Measurements from ENCODE around the gene ALPG. TPM values are rescaled to one million over a fixed set of nuclear protein-coding genes. Genes with fewer than 3 reads are reported as not detected.
"Not testable (repeated sequence)": the region's sequence is repeated elsewhere in the genome, so short reads cannot be mapped to it uniquely, and the experiment has no call there.

Gene ALPG
- total RNA-seq, 4 donors from 2014 or later: not detected

GRCh38 chr2:232421189-232421785, 14.6 kb downstream of the ALPG start:
- H3K9me3 ChIP-seq: no peaks in the 10 kb centered on the region
- ATAC-seq (no peak), DNase-seq (no peak)
- H3K27me3 ChIP-seq: peaks cover 48 to 62% (median 59%) of the 10 kb centered on the region in 3 donors
- in situ Hi-C loops (cut with MboI; ENCODE audit: low sequenced_read_pairs in 4 of 4): no loop called here
- no peak overlapping the region for H3K27ac ChIP-seq
- TF ChIP-seq CTCF (IDR thresholded peaks at IDR 0.05 in 4 of 5, conservative IDR thresholded peaks at IDR 0.05 in 1 of 5): no peak
- no peak for TF ChIP-seq POLR2A (IDR thresholded peaks at IDR 0.05)
- no peaks in the 10 kb centered on the region for H3K36me3 ChIP-seq
- H3K4me1 ChIP-seq: peaks cover 0 to 9% of the 10 kb centered on the region in 2 donors
- intact Hi-C loops (cut with DNase I; ENCODE audit: low total_unique reads): no loop called here
- no peak overlapping the region for H3K4me3 ChIP-seq

- Histone ChIP-seq H3K9me3 (no peaks in the 10 kb centered on the region), H3K27me3 (peaks cover 42 to 62% (median 53%) of the 10 kb centered on the region in 3 donors), H3K4me3 (no peak overlapping the region), H3K36me3 (no peaks in the 10 kb centered on the region), H3K27ac (no peak overlapping the region), H3K4me1 (peaks cover 0 to 9% of the 10 kb centered on the region in 2 donors)
- in situ Hi-C loops (cut with MboI; ENCODE audit: low sequenced_read_pairs in 4 of 4) (no loop called here), intact Hi-C loops (cut with DNase I; ENCODE audit: low total_unique reads) (no loop called here)
- ATAC-seq (no peak), DNase-seq (no peak)
- TF ChIP-seq CTCF (IDR thresholded peaks at IDR 0.05 in 4 of 5, conservative IDR thresholded peaks at IDR 0.05 in 1 of 5) (no peak), POLR2A (IDR thresholded peaks at IDR 0.05) (no peak)
Measured at GRCh38 chr2:232422051-232422450, 15.4 kb downstream of the ALPG start.

DNA sequence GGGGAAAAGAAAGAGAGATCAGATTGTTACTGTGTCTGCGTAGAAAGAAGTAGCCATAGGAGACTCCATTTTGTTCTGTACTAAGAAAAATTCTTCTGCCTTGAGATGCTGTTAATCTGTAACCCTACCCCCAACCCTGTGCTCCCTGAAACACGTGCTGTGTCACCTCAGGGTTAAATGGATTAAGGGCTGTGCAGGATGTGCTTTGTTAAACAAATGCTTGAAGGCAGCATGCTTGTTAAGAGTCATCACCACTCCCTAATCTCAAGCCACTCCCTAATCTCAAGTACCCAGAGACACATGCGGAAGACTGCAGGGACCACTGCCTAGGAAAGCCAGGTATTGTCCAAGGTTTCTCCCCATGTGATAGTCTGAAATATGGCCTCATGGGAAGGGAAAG, 16.4 kb downstream of the ALPG start:
- H3K4me3 ChIP-seq; H3K9me3 ChIP-seq; H3K4me1 ChIP-seq; in situ Hi-C loops (cut with MboI; ENCODE audit: low sequenced_read_pairs in 4 of 4); DNase-seq; H3K27ac ChIP-seq; intact Hi-C loops (cut with DNase I; ENCODE audit: low total_unique reads); H3K36me3 ChIP-seq; ATAC-seq: not testable (repeated sequence)
- peaks cover 41 to 56% (median 48%) of the 10 kb centered on the region in 3 donors for H3K27me3 ChIP-seq

DNA sequence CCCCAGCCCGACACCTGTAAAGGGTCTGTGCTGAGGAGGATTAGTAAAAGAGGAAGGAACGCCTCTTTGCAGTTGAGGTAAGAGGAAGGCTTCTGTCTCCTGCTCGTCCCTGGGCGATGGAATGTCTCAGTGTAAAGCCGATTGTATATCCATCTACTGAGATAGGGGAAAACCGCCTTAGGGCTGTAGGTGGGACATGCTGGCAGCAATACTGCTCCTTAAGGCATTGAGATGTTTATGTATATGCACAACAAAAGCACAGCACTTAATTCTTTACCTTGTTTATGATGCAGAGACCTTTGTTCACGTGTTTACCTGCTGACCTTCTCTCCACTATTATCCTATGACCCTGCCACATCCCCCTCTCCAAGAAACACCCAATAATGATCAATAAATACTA, 16.8 kb downstream of the ALPG start:
- H3K9me3 ChIP-seq; DNase-seq; H3K4me1 ChIP-seq; H3K4me3 ChIP-seq; H3K27ac ChIP-seq; intact Hi-C loops (cut with DNase I; ENCODE audit: low total_unique reads); H3K36me3 ChIP-seq; ATAC-seq; in situ Hi-C loops (cut with MboI; ENCODE audit: low sequenced_read_pairs in 4 of 4): not testable (repeated sequence)
- peaks cover 37 to 52% (median 44%) of the 10 kb centered on the region in 3 donors for H3K27me3 ChIP-seq

DNA sequence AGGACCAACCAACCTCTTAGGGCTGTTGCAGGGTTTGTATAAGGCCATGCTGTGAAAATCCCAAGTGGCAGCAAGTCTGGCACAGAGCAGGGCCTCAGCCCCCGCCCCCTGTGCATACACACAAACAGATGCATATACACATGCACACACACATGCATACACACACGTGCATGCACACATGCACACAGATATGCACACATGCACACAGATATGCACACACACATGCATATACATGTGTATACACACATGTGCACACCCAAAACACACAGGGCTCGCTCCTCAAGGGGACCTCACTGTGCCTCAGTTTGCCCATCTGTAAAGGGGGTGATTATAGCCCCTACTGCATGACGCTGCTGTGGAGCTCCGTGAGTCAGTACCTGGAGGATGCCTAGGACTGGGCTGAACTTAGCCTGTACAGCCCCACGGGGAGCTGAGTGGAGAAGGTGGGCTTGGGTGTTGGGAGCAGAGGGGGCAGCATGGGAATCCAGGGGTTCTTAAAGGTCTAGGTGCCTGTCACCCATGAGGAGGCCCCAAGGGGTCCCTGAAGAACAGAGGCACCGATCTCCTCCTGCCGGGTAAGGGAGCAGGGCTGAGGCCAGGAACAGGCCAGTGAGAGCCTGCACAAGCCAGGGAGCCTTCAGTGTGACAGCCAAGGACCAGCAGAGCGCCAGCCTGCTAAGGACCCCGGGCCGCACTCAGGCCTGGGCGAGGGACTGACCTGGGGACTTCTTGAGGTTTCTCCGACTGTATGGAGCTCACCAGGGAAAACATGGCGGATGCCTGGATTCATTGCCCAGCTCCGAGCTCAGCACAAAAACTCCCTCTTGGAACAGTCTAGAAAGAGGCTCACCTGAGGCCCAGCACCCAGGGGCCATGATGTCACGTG, 25.3 kb downstream of the ALPG start:
- intact Hi-C loops (cut with DNase I; ENCODE audit: low total_unique reads): no loop called here
- no peak for TF ChIP-seq CTCF (IDR thresholded peaks at IDR 0.05 in 4 of 5, conservative IDR thresholded peaks at IDR 0.05 in 1 of 5)
- TF ChIP-seq POLR2A (IDR thresholded peaks at IDR 0.05): no peak

More for the DNA sequence above, 25.3 kb downstream of the ALPG start:
- DNase-seq (no peak), ATAC-seq (no peak)
- H3K4me1 ChIP-seq: no peaks in the 10 kb centered on the region
- no peaks in the 10 kb centered on the region for H3K27me3 ChIP-seq
- H3K9me3 ChIP-seq: no peaks in the 10 kb centered on the region
- H3K36me3 ChIP-seq: no peaks in the 10 kb centered on the region
- in situ Hi-C loops (cut with MboI; ENCODE audit: low sequenced_read_pairs in 4 of 4): loop anchor here (10.0 to 25.0 kb wide), 2 partner anchors 520 to 527 kb away; no protein-coding TSS in a partner anchor
- H3K27ac ChIP-seq: no peak overlapping the region
- no peak overlapping the region for H3K4me3 ChIP-seq
